ENCODE results near the gene GOLGA8K.
"Not testable (repeated sequence)": the region's sequence is repeated elsewhere in the genome, so short reads cannot be mapped to it uniquely, and the experiment has no call there.

GOLGA8K gene

GRCh38 chr15:32358462-32358861 is 44.6 kb downstream of the GOLGA8K start:
- not testable (repeated sequence) for H3K4me3 ChIP-seq (ENCODE audit: low read length); DNase-seq (ENCODE audit: low read depth)

DNA sequence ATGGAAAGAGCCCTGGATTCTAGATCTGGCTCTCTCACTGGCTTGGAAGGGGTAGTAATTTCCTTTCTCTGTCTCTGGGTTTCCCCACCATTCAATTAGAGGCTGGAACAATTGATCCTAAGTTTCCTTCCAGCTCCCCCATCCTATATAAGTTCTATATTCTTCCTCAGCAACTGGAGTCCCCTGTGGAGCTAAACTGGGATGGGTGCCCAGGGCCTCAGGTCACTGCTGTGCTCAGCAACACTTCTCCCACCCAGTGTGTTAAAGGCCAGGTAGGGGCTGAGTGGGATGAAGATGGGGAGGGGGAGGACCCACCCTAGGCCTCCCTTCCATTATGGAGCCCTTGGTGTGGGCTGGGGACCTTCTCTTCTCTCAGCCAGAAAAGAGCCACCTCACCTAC is 46.2 kb downstream of the GOLGA8K start:
- DNase-seq (ENCODE audit: low read depth); H3K4me3 ChIP-seq (ENCODE audit: low read length): not testable (repeated sequence)

DNA sequence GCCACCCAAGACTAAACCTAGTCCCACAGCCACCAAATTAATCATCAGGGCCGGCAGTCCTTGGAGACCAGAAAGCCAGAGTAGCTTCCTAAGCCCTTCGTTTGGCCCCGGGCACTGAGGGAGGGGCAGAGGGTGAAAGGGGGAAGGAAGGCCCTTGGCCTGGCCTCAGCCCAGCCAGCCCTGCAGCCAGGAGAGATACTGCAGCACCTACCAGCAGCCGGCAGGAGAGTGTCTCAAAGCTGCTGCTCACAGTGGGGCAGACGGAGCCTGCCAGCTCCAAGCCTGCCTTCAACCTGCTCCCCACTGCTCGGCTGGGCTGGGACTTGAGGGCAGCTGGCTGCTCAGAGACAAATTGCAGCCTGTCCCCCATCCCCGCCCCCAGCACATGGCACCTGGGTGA is 50.3 kb downstream of the GOLGA8K start:
- not testable (repeated sequence) for DNase-seq (ENCODE audit: low read depth); H3K4me3 ChIP-seq (ENCODE audit: low read length)

DNA sequence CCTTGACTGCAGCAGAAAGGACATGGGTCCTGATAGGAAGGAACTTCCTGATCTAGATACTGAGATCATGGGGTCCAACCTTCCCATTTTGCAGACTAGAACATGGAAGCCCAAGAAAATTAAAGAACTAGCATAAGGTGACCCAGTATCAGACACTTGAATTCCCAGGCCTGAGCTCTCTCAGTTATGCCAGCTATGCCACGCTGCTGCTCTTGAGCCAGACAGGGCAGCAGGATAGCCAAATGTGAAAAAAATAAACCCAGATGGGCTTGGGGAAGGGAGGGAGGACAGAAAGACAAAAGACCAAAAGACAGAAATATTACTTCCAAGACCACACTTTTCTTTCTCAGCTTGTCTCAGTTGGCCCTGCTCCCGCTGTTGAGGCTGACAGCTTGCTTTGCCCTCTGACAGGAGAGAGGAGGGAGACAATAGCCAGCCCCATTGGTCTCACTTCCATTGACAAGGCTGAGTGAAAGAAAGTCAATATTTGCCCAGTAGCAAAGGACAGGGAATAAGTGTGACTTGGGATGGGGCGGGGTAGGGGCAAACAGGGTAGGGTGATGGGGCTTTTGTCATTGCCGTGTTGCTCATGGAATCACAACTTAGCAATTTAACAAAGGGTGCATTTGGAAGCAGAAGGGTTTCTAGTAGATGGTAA is 52.4 kb downstream of the GOLGA8K start:
- not testable (repeated sequence) for DNase-seq (ENCODE audit: low read depth)

GRCh38 chr15:32347037-32347436 is 56.1 kb downstream of the GOLGA8K start:
- H3K4me3 ChIP-seq (ENCODE audit: low read length); DNase-seq (ENCODE audit: low read depth): not testable (repeated sequence)

More for the DNA sequence above, 52.4 kb downstream of the GOLGA8K start:
- H3K4me3 ChIP-seq (ENCODE audit: low read length): not testable (repeated sequence)

GRCh38 chr15:32345978-32346547 is 57.0 kb downstream of the GOLGA8K start:
- not testable (repeated sequence) for H3K4me3 ChIP-seq (ENCODE audit: low read length); DNase-seq (ENCODE audit: low read depth)

DNA sequence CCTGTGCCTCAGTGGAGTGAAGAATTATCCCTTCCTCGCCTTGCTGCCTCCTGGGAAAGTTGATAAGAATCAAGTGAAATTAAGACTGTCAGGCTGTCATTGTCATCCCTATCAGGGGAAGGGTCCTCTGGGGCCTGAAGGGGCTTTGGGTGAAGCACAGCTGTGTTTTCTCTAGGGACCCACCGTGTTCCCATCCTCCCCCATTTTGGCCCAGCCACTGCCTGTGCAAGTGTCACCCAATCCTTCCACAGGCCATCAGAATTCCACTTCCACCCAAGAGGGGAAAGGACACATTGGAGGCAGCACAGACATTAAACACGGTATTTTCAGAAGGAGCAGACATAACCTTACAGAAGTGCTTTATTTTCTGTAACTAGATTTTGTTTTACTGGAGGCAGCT is 59.2 kb downstream of the GOLGA8K start:
- not testable (repeated sequence) for H3K4me3 ChIP-seq (ENCODE audit: low read length)

More for the DNA sequence above, 59.2 kb downstream of the GOLGA8K start:
- DNase-seq (ENCODE audit: low read depth): not testable (repeated sequence)
